GM12872 (cell line): ENCODE measurements around the gene RHBDF2.

Experiments used
- CTCF ChIP-seq: IDR thresholded peaks from 3 replicates; pipeline ENCODE4 v1.5.1; 2011; ENCODE audit warnings: low read depth, mild to moderate bottlenecking, low read length, moderate library complexity; ENCODE audit not compliant: insufficient read depth

The RHBDF2 gene

DNA sequence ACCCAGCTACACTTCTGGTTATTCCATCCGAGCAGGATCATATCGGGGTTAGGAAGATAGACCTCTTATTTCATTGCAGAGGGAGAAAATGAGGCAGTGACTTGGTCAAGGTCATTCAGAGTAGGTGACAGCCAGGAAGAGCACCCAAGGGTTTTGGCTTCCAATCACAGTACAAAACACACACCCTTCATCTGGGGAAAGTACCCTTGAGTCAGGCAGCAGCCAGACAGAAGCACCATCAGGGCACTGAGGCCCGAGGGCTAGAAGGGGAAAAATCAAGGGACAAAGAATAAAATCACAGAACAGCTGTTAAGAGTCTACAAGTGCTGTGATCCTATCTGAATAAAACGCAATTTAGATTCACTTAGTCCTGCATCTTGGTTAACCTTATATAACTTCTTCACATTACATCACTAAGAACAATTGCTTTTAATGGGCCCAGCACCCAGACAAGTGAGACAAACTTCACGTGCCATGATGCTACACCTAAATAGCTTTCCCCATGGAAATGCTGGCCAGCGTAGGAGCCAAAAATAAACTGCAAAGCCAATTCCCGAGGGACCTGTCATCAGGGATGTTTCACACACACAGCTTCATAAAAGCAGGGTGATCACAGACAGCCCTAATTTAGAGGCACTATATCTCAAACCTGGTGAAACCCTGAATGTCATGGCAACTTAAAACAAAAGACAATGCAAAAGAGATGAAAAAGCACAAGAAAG, 53.1 kb downstream of the RHBDF2 start:
- no peak for TF ChIP-seq CTCF

GRCh38 chr17:76446449-76447231, 54.6 kb downstream of the RHBDF2 start:
- TF ChIP-seq CTCF: no peak

DNA sequence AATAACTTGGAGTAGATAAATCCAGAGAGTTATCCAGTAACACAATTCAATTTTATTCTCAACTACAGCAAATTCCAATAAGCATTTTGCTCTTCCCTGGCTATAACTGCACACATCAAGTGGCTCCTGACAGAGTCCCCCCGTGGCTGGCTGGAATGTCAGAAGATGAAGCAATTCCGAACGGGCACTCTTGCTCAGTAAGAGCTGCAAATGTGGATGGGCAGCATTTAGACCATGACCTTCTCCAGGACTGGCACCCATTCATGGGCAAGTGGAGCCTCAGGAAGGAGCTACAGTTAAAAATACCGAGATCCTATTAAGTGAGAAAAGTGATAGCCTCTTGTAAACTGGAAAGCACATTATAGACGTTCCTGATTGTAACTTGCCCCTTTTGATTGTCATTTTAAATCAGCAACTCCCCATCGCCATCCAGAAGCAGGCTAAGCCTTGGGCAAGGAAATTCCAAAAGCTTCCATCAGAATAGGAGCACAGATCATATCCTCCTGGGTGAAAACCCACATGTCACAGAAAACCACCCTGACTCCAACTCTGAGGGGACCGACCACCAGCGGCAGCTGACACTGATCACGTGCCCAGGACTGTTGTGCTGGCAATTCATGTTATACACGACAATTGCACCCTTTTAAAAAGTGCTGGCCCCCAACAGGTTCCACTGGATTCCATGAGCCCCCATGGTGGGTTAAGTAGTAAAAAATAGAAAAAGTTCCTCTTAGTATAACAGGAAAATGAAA, 55.4 kb downstream of the RHBDF2 start:
- no peak for TF ChIP-seq CTCF

DNA sequence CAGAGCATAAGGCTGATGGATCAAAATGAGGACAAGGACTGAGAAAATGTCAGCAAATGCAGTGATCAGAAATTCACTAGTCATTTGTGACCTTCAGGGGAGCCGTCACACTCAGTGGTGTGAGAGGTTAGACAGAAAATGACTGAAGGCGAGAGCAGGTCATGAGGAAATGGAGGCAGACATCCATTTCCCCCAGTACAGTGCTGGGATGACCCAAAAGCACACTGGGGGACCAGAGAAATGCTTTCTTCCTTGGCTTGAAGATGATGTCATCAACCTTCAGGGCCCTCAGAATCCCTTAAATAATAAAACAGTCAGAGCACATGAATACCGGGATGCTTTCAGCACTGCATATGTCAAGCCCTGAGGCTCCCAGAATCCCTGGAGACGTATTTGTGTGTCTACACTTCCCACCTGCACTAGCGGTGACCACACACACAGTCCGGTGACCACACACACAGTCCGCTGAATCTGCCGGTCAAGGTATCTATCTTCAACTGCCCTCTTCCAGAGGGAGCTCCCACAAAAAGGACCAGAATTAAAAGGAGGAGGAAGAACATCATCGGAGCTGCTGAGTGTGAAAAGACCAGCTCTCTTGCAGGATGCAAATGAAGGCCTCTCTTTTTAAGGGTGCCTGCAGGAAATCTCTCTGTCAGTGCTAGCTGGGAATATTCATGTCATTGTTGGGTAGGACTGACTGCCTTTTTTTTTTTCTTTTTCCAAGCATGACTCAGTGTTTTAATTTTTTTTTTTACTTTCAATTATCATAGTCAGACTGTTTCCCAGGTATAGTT, 56.5 kb downstream of the RHBDF2 start:
- no peak for TF ChIP-seq CTCF

DNA sequence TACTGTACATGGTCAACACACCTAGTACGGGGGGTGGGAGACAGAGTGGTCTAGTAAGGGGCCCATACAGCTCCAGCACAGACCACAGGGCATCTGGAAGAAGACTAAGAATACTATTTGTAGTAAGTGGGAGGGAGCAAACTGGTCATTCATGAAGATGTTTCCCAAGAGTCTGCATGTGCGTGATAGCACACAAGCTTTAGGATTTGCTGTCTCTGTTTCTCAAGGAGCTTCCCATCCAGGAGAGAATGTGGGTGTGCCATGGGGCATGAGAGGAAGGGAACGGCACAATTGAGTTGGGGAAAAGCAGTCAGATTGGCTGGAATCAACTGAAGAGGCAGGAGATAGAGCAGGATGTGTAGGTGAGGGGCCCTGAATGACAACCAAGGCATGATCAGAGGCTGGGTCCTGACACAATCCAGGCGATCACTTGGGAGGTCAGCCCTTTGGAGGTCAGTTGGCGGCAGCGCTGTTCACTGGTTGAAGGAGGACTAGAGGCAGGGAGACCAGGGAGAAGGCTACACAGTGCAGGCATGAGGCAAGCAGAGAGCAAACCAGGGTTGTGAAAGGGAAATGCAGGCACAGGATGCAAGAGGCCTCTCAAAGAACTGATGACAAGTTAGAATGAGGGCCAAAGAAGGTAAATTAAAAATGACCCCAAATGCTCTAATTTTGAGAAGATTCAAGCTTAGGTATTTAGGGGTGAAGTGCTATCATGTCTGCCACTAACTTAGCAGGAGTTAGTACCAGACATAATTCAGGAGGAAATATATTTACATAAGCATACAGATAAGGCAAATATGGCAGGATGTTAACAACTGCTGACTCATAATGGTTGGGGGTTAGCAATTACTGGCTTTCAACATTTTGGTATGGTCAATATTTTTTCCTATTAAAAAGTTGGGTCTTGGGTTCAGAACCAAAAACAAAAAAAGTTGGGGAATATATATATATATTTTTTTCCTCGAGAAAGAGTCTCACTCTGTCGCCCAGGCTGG, 58.6 kb downstream of the RHBDF2 start:
- TF ChIP-seq CTCF: no peak

DNA sequence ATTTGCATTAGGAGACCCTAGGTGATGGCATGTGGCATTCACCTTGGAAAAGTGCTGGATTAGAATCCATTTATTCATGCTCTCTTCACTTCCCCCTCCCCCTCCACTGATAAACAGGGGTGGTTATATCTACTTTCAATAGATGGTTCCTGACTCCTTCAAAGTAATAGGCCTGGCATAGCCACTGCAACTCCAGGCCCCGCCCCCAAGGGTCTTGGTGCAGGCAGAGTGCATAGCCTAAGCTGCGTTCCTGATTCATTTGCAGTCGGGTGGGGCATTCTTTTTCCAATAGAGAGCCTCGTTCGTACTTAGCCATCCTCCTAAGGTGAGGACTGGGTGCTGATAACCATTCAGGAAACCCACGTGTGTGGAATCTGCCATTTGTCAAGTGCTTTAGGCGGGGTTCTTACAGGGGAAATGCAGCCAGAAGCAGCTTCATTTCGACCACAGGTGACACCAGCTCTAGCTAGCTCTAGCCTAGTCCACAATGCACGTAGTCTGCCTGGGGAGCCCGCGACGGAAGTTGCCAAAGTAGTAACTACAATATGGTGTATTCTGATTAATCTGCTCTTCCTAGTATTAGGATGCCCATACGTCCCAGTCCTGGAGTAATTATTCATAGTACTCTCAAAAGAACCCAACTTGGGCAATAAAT, 59.4 kb downstream of the RHBDF2 start:
- TF ChIP-seq CTCF: no peak
